Renal pelvis (tissue), 4 donors: Measurements from ENCODE around the gene ALG1L2. TPM values are rescaled to one million over a fixed set of nuclear protein-coding genes. Genes with fewer than 3 reads are reported as not detected.
"Not testable (repeated sequence)": the region's sequence is repeated elsewhere in the genome, so short reads cannot be mapped to it uniquely, and the experiment has no call there.

Experiments used
- DNase-seq: peaks from one replicate; pipeline ENCODE4 v3.0.0-alpha.2; 2013
- polyA plus RNA-seq, 3 donors: library from polyadenylated mRNA; unstranded; fragments of 120-200 nt; gene quantifications; one replicate each; pipeline ENCODE4 v1.2.1, GENCODE V29; 2013; ENCODE audit not compliant: insufficient read length in 3 of 3

The ALG1L2 gene
- polyA plus RNA-seq, 3 donors: 1.2 to 2.9 (median 2.8) TPM

DNA sequence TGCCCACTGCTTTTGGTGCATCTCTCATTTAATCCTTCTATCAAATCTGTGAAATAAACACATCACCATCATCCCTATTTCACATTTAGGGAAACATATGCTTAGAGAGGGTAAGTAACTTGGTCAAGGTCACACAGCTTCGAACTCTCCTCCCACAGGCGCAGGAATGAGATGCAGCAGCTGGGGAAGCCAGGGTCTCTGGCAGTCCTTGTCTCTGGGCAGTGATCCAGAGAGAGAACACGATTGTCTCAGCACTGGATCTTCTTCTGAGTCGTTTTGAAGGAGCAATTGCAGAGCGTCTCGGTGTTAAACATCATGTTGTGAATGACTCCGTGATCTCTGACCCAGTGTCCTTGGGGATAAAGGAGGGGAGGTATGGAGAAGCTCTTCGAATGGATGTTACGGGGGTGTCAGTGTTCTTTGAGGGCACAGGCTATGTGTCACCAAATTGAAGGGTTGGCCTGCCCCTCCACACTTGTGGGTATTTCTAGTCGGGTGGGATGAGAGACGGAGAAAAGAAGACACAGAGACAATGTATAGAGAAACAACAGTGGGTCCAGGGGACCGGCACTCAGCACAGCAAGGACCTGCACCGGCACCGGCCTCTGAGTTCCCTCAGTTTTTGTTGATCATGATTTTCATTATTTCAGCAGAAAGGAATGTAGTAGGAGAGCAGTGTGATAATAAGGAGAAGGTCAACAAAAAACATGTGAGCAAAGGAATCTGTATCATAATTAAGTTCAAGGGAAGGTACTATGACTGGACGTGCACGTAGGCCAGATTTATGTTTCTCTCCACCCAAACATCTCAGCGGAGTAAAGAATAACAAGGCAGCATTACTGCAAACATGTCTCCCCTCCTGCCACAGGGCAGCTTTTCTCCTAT lies 41.5 kb downstream of the ALG1L2 start:
- peak; percentile 9 for DNase-seq

- not testable (repeated sequence) for DNase-seq
Observed at GRCh38 chr3:130125406-130125805, 43.8 kb downstream of the ALG1L2 start.

DNA sequence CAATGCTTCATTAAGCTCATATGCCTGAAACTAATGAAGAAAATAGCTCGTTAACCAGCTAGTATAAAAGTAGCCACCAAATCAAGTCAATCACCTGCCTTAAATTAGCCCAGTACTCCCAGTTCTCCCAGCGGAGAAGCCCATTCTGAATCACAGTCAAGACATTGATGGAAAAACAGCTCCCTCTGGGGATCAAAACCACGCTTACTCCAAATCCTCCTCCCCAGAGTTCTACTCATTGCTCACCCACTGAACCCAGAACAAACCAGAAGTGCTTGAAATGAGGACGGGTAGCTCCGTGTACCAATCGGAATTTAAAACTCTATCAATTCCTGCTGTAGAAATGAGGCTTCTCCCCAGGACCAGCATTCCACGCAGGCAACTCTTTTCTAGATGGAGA lies 54.7 kb downstream of the ALG1L2 start:
- not testable (repeated sequence) for DNase-seq

- DNase-seq: not testable (repeated sequence)
Observed at GRCh38 chr3:130137685-130138084, 56.1 kb downstream of the ALG1L2 start.

DNA sequence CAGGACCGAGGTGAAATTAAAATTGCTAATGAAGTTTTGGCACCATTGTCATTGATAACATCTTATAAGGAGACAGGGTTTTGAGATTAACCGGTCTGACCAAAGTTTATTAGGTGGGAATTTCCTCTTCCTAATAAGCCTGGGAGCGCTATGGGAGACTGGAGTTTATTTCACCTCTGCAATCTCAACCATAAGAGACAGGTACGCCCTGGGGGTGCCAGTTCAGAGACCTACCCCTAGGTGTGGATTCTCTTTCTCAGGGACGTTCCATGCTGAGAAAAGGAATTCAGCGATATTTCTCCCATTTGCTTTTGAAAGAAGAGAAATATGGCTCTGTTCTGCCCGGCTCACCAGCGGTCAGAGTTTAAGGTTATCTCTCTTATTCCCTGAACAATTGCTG lies 57.4 kb downstream of the ALG1L2 start:
- DNase-seq: not testable (repeated sequence)

DNA sequence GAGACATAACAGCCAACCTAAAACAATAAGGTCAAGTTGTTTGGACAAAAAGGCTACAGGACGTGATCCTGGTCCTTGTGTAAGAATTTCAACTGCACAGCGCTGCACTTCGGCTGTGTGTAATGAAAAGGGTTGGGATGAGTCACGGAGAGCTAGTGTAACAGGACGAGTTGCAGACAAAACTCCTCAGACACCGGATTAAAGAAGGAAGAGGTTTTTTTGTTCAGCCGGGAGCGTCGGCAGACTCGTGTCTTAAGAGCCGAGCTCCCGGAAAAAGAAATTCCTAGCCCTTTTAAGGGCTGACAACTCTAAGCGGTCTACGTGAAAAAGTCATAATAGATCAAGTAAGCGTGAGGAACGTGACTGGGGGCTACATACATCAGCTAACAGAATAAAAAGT lies 59.1 kb downstream of the ALG1L2 start:
- DNase-seq: not testable (repeated sequence)

- DNase-seq: not testable (repeated sequence)
Observed at GRCh38 chr3:130143648-130144327, 62.2 kb downstream of the ALG1L2 start.

DNA sequence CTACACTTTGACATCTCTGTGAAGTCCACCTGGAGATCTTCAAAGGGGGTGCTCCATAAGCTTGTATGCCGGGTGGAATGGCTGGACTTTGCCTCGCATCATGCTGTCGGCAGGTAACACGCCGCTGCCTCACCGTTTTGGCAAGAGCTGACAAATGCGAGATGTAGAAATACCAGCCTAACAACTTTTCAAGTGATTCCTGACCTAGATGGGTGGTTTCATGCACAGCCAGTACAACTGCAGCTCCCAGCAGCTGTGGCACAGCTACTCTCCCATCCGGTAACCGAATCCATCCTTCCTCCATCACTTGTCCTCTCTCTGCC lies 62.7 kb downstream of the ALG1L2 start:
- DNase-seq: not testable (repeated sequence)

GRCh38 chr3:130145456-130145855 lies 63.8 kb downstream of the ALG1L2 start:
- DNase-seq: not testable (repeated sequence)

DNA sequence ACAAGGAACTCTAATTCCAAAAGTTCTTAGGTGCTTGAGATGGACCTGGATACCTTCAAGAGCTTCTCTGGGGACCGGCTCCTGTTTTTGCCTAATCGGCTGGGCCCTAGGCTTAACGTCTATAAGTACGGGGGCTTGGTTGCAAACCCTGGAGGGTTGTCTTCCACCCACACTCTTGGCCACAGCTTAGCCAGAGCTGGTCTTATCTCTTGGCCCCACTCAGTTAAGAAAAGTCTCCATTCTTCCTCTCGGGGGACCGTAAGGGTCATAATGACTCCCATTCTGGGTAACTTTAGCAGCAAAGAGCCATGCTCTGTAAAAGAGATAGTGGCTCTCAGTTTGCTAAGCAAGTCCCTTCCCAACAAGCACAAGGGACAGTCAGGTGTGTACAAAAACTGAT lies 64.8 kb downstream of the ALG1L2 start:
- not testable (repeated sequence) for DNase-seq

Other genes starting within 250 kb of the ALG1L2 start
- 10 to 100 TPM; 22.2 to 28.4 (median 22.8) TPM for gene TMCC1, start 188.1 kb upstream of the ALG1L2 start, polyA plus RNA-seq
- gene TRH, start 107.1 kb upstream of the ALG1L2 start, polyA plus RNA-seq: under 1 TPM; 0.36 to 0.47 (median 0.43) TPM